ENCODE results near the gene KAT14.
"Not testable (repeated sequence)": the region's sequence is repeated elsewhere in the genome, so short reads cannot be mapped to it uniquely, and the experiment has no call there.

Gene KAT14

GRCh38 chr20:18191306-18191705 is 53.6 kb downstream of the KAT14 start:
- Histone ChIP-seq H3K9me3 (ENCODE audit: low read length) (no peaks in the 10 kb centered on the region), H3K4me1 (ENCODE audit: insufficient read depth, low read length) (no peaks in the 10 kb centered on the region), H3K9ac (ENCODE audit: low read length) (no peak overlapping the region), H3K27ac (ENCODE audit: low read depth, low read length) (no peak overlapping the region), H3K27me3 (ENCODE audit: control insufficient read depth in 1 of 2, insufficient read depth in 2 of 2, low read length in 2 of 2) (no peaks in the 10 kb centered on the region), H3K36me3 (ENCODE audit: insufficient read depth, low read length) (peaks cover 19% of the 10 kb centered on the region), H3K4me3 (ENCODE audit: low read depth in 1 of 2, low read length in 2 of 2) (no peak overlapping the region)

GRCh38 chr20:18194461-18194860 is 56.8 kb downstream of the KAT14 start:
- not testable (repeated sequence) for H3K9me3 ChIP-seq (ENCODE audit: low read length); H3K4me1 ChIP-seq (ENCODE audit: insufficient read depth, low read length); H3K9ac ChIP-seq (ENCODE audit: low read length); H3K4me3 ChIP-seq (ENCODE audit: low read depth in 1 of 2, low read length in 2 of 2); H3K27ac ChIP-seq (ENCODE audit: low read depth, low read length); H3K36me3 ChIP-seq (ENCODE audit: insufficient read depth, low read length); H3K27me3 ChIP-seq (ENCODE audit: control insufficient read depth in 1 of 2, insufficient read depth in 2 of 2, low read length in 2 of 2)

- Histone ChIP-seq H3K36me3 (ENCODE audit: insufficient read depth, low read length) (no peaks in the 10 kb centered on the region), H3K4me1 (ENCODE audit: insufficient read depth, low read length) (no peaks in the 10 kb centered on the region), H3K27me3 (ENCODE audit: control insufficient read depth in 1 of 2, insufficient read depth in 2 of 2, low read length in 2 of 2) (no peaks in the 10 kb centered on the region), H3K9ac (ENCODE audit: low read length) (no peak overlapping the region), H3K4me3 (ENCODE audit: low read depth in 1 of 2, low read length in 2 of 2) (no peak overlapping the region), H3K9me3 (ENCODE audit: low read length) (no peaks in the 10 kb centered on the region), H3K27ac (ENCODE audit: low read depth, low read length) (no peak overlapping the region)
Measured at GRCh38 chr20:18195931-18196330, 58.3 kb downstream of the KAT14 start.

- no peaks in the 10 kb centered on the region for H3K36me3 ChIP-seq (ENCODE audit: insufficient read depth, low read length)
- H3K9ac ChIP-seq (ENCODE audit: low read length), result no peak overlapping the region
- no peaks in the 10 kb centered on the region for H3K27me3 ChIP-seq (ENCODE audit: control insufficient read depth in 1 of 2, insufficient read depth in 2 of 2, low read length in 2 of 2)
- no peaks in the 10 kb centered on the region for H3K4me1 ChIP-seq (ENCODE audit: insufficient read depth, low read length)
- H3K27ac ChIP-seq (ENCODE audit: low read depth, low read length), result no peak overlapping the region
- no peak overlapping the region for H3K4me3 ChIP-seq (ENCODE audit: low read depth in 1 of 2, low read length in 2 of 2)
- H3K9me3 ChIP-seq (ENCODE audit: low read length), result no peaks in the 10 kb centered on the region
Measured at GRCh38 chr20:18197382-18198070, 59.9 kb downstream of the KAT14 start.

- Histone ChIP-seq H3K9me3 (ENCODE audit: low read length) (no peaks in the 10 kb centered on the region), H3K4me1 (ENCODE audit: insufficient read depth, low read length) (no peaks in the 10 kb centered on the region), H3K27ac (ENCODE audit: low read depth, low read length) (no peak overlapping the region), H3K27me3 (ENCODE audit: control insufficient read depth in 1 of 2, insufficient read depth in 2 of 2, low read length in 2 of 2) (no peaks in the 10 kb centered on the region), H3K4me3 (ENCODE audit: low read depth in 1 of 2, low read length in 2 of 2) (no peak overlapping the region), H3K36me3 (ENCODE audit: insufficient read depth, low read length) (no peaks in the 10 kb centered on the region), H3K9ac (ENCODE audit: low read length) (no peak overlapping the region)
Measured at GRCh38 chr20:18202966-18203365, 65.3 kb downstream of the KAT14 start.

- not testable (repeated sequence) for H3K27ac ChIP-seq (ENCODE audit: low read depth, low read length); H3K4me3 ChIP-seq (ENCODE audit: low read depth in 1 of 2, low read length in 2 of 2); H3K36me3 ChIP-seq (ENCODE audit: insufficient read depth, low read length); H3K27me3 ChIP-seq (ENCODE audit: control insufficient read depth in 1 of 2, insufficient read depth in 2 of 2, low read length in 2 of 2); H3K9me3 ChIP-seq (ENCODE audit: low read length); H3K4me1 ChIP-seq (ENCODE audit: insufficient read depth, low read length); H3K9ac ChIP-seq (ENCODE audit: low read length)
Measured at GRCh38 chr20:18203700-18204099, 66.0 kb downstream of the KAT14 start.

- Histone ChIP-seq H3K27ac (ENCODE audit: low read depth, low read length) (no peak overlapping the region), H3K9me3 (ENCODE audit: low read length) (no peaks in the 10 kb centered on the region), H3K36me3 (ENCODE audit: insufficient read depth, low read length) (no peaks in the 10 kb centered on the region), H3K9ac (ENCODE audit: low read length) (no peak overlapping the region), H3K4me3 (ENCODE audit: low read depth in 1 of 2, low read length in 2 of 2) (no peak overlapping the region), H3K4me1 (ENCODE audit: insufficient read depth, low read length) (no peaks in the 10 kb centered on the region), H3K27me3 (ENCODE audit: control insufficient read depth in 1 of 2, insufficient read depth in 2 of 2, low read length in 2 of 2) (no peaks in the 10 kb centered on the region)
Measured at GRCh38 chr20:18213002-18213401, 75.3 kb downstream of the KAT14 start.

- no peaks in the 10 kb centered on the region for H3K36me3 ChIP-seq (ENCODE audit: insufficient read depth, low read length)
- H3K27ac ChIP-seq (ENCODE audit: low read depth, low read length), result no peak overlapping the region
- H3K27me3 ChIP-seq (ENCODE audit: control insufficient read depth in 1 of 2, insufficient read depth in 2 of 2, low read length in 2 of 2), result no peaks in the 10 kb centered on the region
- no peaks in the 10 kb centered on the region for H3K4me1 ChIP-seq (ENCODE audit: insufficient read depth, low read length)
- H3K9me3 ChIP-seq (ENCODE audit: low read length), result no peaks in the 10 kb centered on the region
- H3K9ac ChIP-seq (ENCODE audit: low read length), result no peak overlapping the region
- no peak overlapping the region for H3K4me3 ChIP-seq (ENCODE audit: low read depth in 1 of 2, low read length in 2 of 2)
Measured at GRCh38 chr20:18215566-18215965, 77.9 kb downstream of the KAT14 start.

GRCh38 chr20:18218280-18218679 is 80.6 kb downstream of the KAT14 start:
- no peaks in the 10 kb centered on the region for H3K27me3 ChIP-seq (ENCODE audit: control insufficient read depth in 1 of 2, insufficient read depth in 2 of 2, low read length in 2 of 2)
- H3K9ac ChIP-seq (ENCODE audit: low read length), result no peak overlapping the region
- no peak overlapping the region for H3K4me3 ChIP-seq (ENCODE audit: low read depth in 1 of 2, low read length in 2 of 2)
- H3K9me3 ChIP-seq (ENCODE audit: low read length), result no peaks in the 10 kb centered on the region
- H3K36me3 ChIP-seq (ENCODE audit: insufficient read depth, low read length), result no peaks in the 10 kb centered on the region
- no peak overlapping the region for H3K27ac ChIP-seq (ENCODE audit: low read depth, low read length)
- no peaks in the 10 kb centered on the region for H3K4me1 ChIP-seq (ENCODE audit: insufficient read depth, low read length)

- Histone ChIP-seq H3K9me3 (ENCODE audit: low read length) (no peaks in the 10 kb centered on the region), H3K4me3 (ENCODE audit: low read depth in 1 of 2, low read length in 2 of 2) (no peak overlapping the region), H3K9ac (ENCODE audit: low read length) (no peak overlapping the region), H3K36me3 (ENCODE audit: insufficient read depth, low read length) (no peaks in the 10 kb centered on the region), H3K4me1 (ENCODE audit: insufficient read depth, low read length) (peaks cover 11% of the 10 kb centered on the region), H3K27ac (ENCODE audit: low read depth, low read length) (no peak overlapping the region), H3K27me3 (ENCODE audit: control insufficient read depth in 1 of 2, insufficient read depth in 2 of 2, low read length in 2 of 2) (no peaks in the 10 kb centered on the region)
Measured at GRCh38 chr20:18223409-18223808, 85.7 kb downstream of the KAT14 start.

- no peak overlapping the region for H3K9ac ChIP-seq (ENCODE audit: low read length)
- no peak overlapping the region for H3K4me3 ChIP-seq (ENCODE audit: low read depth in 1 of 2, low read length in 2 of 2)
- H3K27ac ChIP-seq (ENCODE audit: low read depth, low read length), result no peak overlapping the region
- no peaks in the 10 kb centered on the region for H3K36me3 ChIP-seq (ENCODE audit: insufficient read depth, low read length)
- no peaks in the 10 kb centered on the region for H3K9me3 ChIP-seq (ENCODE audit: low read length)
- peaks cover 11% of the 10 kb centered on the region for H3K4me1 ChIP-seq (ENCODE audit: insufficient read depth, low read length)
- no peaks in the 10 kb centered on the region for H3K27me3 ChIP-seq (ENCODE audit: control insufficient read depth in 1 of 2, insufficient read depth in 2 of 2, low read length in 2 of 2)
Measured at GRCh38 chr20:18224968-18225568, 87.4 kb downstream of the KAT14 start.

- Histone ChIP-seq H3K27me3 (ENCODE audit: control insufficient read depth in 1 of 2, insufficient read depth in 2 of 2, low read length in 2 of 2) (no peaks in the 10 kb centered on the region), H3K36me3 (ENCODE audit: insufficient read depth, low read length) (no peaks in the 10 kb centered on the region), H3K4me1 (ENCODE audit: insufficient read depth, low read length) (peaks cover 11% of the 10 kb centered on the region), H3K27ac (ENCODE audit: low read depth, low read length) (no peak overlapping the region), H3K4me3 (ENCODE audit: low read depth in 1 of 2, low read length in 2 of 2) (no peak overlapping the region), H3K9me3 (ENCODE audit: low read length) (no peaks in the 10 kb centered on the region), H3K9ac (ENCODE audit: low read length) (no peak overlapping the region)
Measured at GRCh38 chr20:18225632-18226031, 88.0 kb downstream of the KAT14 start.

Data from muscle layer of colon (tissue), 2 donors.